Suprapubic skin (tissue), 4 donors: ENCODE measurements around the gene TRHDE. TPM values are rescaled to one million over a fixed set of nuclear protein-coding genes. Genes with fewer than 3 reads are reported as not detected.

Experiments used
- DNase-seq, 2 donors: peaks; one replicate each; pipeline ENCODE4 v3.0.0-alpha.2; 2019; ENCODE audit warnings: low spot score in 2 of 2
- H3K27ac ChIP-seq: fragments of 200-600 bp; sonication (generic); one replicate; pipeline ENCODE4 v1.5.1; 2019
- H3K27me3 ChIP-seq: fragments of 200-600 bp; sonication (generic); one replicate; pipeline ENCODE4 v1.5.1; 2019
- H3K36me3 ChIP-seq: fragments of 200-600 bp; sonication (generic); one replicate; pipeline ENCODE4 v1.5.1; 2019
- H3K4me1 ChIP-seq: fragments of 200-600 bp; sonication (generic); one replicate; pipeline ENCODE4 v1.5.1; 2019
- H3K4me3 ChIP-seq: fragments of 200-600 bp; sonication (generic); one replicate; pipeline ENCODE4 v1.5.1; 2019; ENCODE audit warnings: mild to moderate bottlenecking
- H3K9me3 ChIP-seq: fragments of 200-600 bp; sonication (generic); one replicate; pipeline ENCODE4 v1.5.1; 2019
- CTCF ChIP-seq, 2 donors: fragments of 200-600 bp in 1 of 2; fragments of 450-650 bp in 1 of 2; sonication (generic) in 1 of 2; IDR thresholded peaks; one replicate each; pipeline ENCODE4 v1.5.1; 2016 to 2019; ENCODE audit warnings: antibody characterized with exemption in 2 of 2, mild to moderate bottlenecking in 1 of 2, moderate library complexity in 1 of 2
- EP300 ChIP-seq: sonication (generic); formaldehyde crosslinking; IDR thresholded peaks from one replicate; pipeline ENCODE4 v1.6.1; 2017; ENCODE audit warnings: antibody characterized with exemption
- POLR2A ChIP-seq, 2 donors: fragments of 450-650 bp; IDR thresholded peaks; one replicate each; pipeline ENCODE4 v1.6.1; 2017; ENCODE audit warnings: antibody characterized with exemption in 2 of 2, mild to moderate bottlenecking in 2 of 2, moderate library complexity in 2 of 2
- POLR2AphosphoS5 ChIP-seq, 3 donors: sonication (generic); formaldehyde crosslinking; IDR thresholded peaks; one replicate each; pipeline ENCODE4 v1.6.1; 2017; ENCODE audit warnings: antibody characterized with exemption in 3 of 3
- WGBS: methylation state at CpG from one replicate; pipeline ENCODE4 v1.1.5; 2018; 5-methylcytosine and 5-hydroxymethylcytosine counted together
- total RNA-seq, 4 donors: library from RNA; depleted of rRNA; stranded (reverse); fragments of >200 nt; gene quantifications; one replicate each; pipeline ENCODE4 v1.1.0, GENCODE V29; 2016

The TRHDE gene
- total RNA-seq, 4 donors from 2014 or later = 0.49 to 1.2 (median 0.98) TPM

GRCh38 chr12:72453066-72453465 is 180.9 kb downstream of the TRHDE start:
- Histone ChIP-seq H3K36me3 (no peaks in the 10 kb centered on the region), H3K4me1 (no peaks in the 10 kb centered on the region), H3K9me3 (peaks cover 4% of the 10 kb centered on the region), H3K27ac (no peak overlapping the region), H3K27me3 (no peaks in the 10 kb centered on the region), H3K4me3 (no peak overlapping the region)
- no peak for DNase-seq
- no peak for TF ChIP-seq EP300

- H3K9me3 ChIP-seq = peaks cover 4% of the 10 kb centered on the region
- no peak overlapping the region for H3K27ac ChIP-seq
- H3K4me1 ChIP-seq = no peaks in the 10 kb centered on the region
- H3K27me3 ChIP-seq = no peaks in the 10 kb centered on the region
- no peaks in the 10 kb centered on the region for H3K36me3 ChIP-seq
- no peak for DNase-seq
- H3K4me3 ChIP-seq = no peak overlapping the region
- WGBS = 75% methylated on average over 2 of the region's 2 CpGs
- TF ChIP-seq CTCF (IDR thresholded peaks at IDR 0.05) (no peak), POLR2A (IDR thresholded peaks at IDR 0.05) (no peak), EP300 (no peak), POLR2AphosphoS5 (IDR thresholded peaks at IDR 0.05) (no peak)
Observed at GRCh38 chr12:72453550-72453949, 181.4 kb downstream of the TRHDE start.

GRCh38 chr12:72464471-72464870 is 192.3 kb downstream of the TRHDE start:
- Histone ChIP-seq H3K27me3 (no peaks in the 10 kb centered on the region), H3K4me1 (no peaks in the 10 kb centered on the region), H3K36me3 (no peaks in the 10 kb centered on the region), H3K27ac (no peak overlapping the region), H3K4me3 (no peak overlapping the region), H3K9me3 (no peaks in the 10 kb centered on the region)
- TF ChIP-seq CTCF (IDR thresholded peaks at IDR 0.05) (no peak), POLR2A (IDR thresholded peaks at IDR 0.05) (no peak), EP300 (no peak), POLR2AphosphoS5 (IDR thresholded peaks at IDR 0.05) (no peak)
- DNase-seq = no peak

- Histone ChIP-seq H3K27me3 (no peaks in the 10 kb centered on the region), H3K27ac (no peak overlapping the region), H3K4me1 (no peaks in the 10 kb centered on the region), H3K4me3 (no peak overlapping the region), H3K36me3 (no peaks in the 10 kb centered on the region), H3K9me3 (no peaks in the 10 kb centered on the region)
- whole genome bisulfite sequencing = 73% methylated on average over 1 of the region's 1 CpG
- no peak for TF ChIP-seq CTCF (IDR thresholded peaks at IDR 0.05)
- no peak for TF ChIP-seq POLR2AphosphoS5 (IDR thresholded peaks at IDR 0.05)
- no peak for TF ChIP-seq POLR2A (IDR thresholded peaks at IDR 0.05)
- TF ChIP-seq EP300 = no peak
- DNase-seq = no peak
Observed at GRCh38 chr12:72465155-72465554, 193.0 kb downstream of the TRHDE start.

- no peaks in the 10 kb centered on the region for H3K36me3 ChIP-seq
- no peaks in the 10 kb centered on the region for H3K9me3 ChIP-seq
- no peak for DNase-seq
- no peak overlapping the region for H3K4me3 ChIP-seq
- H3K4me1 ChIP-seq = no peaks in the 10 kb centered on the region
- no peaks in the 10 kb centered on the region for H3K27me3 ChIP-seq
- H3K27ac ChIP-seq = no peak overlapping the region
- TF ChIP-seq POLR2A (IDR thresholded peaks at IDR 0.05) (no peak), EP300 (no peak), POLR2AphosphoS5 (IDR thresholded peaks at IDR 0.05) (no peak), CTCF (IDR thresholded peaks at IDR 0.05) (no peak)
- WGBS = 96% methylated on average over 5 of the region's 5 CpGs
Observed at GRCh38 chr12:72465940-72466630, 193.9 kb downstream of the TRHDE start.

- Histone ChIP-seq H3K4me3 (no peak overlapping the region), H3K9me3 (no peaks in the 10 kb centered on the region), H3K36me3 (no peaks in the 10 kb centered on the region), H3K4me1 (no peaks in the 10 kb centered on the region), H3K27ac (no peak overlapping the region), H3K27me3 (no peaks in the 10 kb centered on the region)
- 92% methylated on average over 2 of the region's 2 CpGs for WGBS
- TF ChIP-seq POLR2AphosphoS5 (IDR thresholded peaks at IDR 0.05) = no peak
- TF ChIP-seq POLR2A (IDR thresholded peaks at IDR 0.05) = no peak
- TF ChIP-seq EP300 = no peak
- no peak for TF ChIP-seq CTCF (IDR thresholded peaks at IDR 0.05)
- no peak for DNase-seq
Observed at GRCh38 chr12:72467985-72468384, 195.8 kb downstream of the TRHDE start.
